Effector CD4-positive, alpha-beta T cell (primary cell): Measurements from ENCODE around the gene RIMBP2.

Experiments used
- DNase-seq: peaks from one replicate; pipeline ENCODE4 v3.0.0-alpha.2; 2020

Gene RIMBP2

GRCh38 chr12:130563323-130563722 is 152.8 kb downstream of the RIMBP2 start:
- no peak for DNase-seq

DNA sequence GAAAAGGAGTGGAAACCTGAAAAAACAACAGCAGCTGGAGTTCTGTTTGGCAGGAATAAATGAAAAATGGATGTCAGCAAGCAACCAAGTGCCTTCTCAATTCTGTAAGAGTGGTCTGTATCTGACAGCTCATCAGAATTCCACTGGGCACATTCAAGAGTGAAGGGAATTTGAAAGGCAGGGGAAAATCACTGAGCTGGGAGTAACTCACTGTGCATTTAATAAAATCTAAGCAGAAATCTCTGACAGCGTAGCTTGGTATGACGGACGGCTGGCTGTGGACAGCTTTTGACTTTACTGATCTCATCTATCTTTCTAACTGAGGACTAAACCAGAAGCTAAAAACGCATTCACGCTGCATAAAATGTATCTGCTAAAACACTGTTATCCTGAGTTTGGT is 153.4 kb downstream of the RIMBP2 start:
- DNase-seq = no peak

DNA sequence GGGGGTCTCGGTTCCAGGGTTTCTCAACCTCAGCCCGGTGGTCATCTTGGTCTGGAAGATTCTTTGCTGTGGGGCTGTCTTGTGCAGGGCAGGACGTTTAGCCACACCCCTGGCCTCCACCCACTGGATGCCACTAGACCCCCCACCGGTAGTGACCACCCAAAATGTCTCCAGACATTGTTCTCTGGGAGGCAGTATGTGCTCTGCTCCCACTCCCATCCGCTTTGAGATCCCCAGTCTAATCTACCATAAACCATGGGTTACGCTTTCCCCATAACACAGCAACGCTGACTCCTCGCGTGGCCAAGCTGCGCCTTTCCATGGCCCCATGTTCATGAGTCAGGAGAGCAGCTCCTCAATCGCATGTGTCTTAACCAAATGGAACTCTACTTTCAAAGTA is 155.8 kb downstream of the RIMBP2 start:
- DNase-seq = no peak

DNA sequence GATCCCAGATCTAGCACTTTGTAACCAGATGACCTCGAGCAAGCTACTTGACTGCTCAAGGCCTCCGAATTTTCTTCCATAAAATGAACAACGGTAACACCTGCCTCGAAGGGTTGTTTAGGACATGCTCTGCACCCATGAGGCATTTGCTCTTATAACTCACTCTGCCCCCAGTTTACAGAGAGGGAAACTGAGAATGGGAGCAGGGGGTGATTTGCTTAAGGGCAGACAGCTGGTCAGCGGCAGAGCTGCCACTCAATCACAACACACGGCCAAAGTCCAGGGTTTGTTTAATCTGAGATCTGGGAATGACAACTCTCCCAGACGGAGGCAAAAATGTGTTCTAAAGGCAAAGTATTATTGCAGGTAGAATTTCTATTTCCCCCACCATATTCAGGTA is 156.3 kb downstream of the RIMBP2 start:
- DNase-seq = no peak

DNA sequence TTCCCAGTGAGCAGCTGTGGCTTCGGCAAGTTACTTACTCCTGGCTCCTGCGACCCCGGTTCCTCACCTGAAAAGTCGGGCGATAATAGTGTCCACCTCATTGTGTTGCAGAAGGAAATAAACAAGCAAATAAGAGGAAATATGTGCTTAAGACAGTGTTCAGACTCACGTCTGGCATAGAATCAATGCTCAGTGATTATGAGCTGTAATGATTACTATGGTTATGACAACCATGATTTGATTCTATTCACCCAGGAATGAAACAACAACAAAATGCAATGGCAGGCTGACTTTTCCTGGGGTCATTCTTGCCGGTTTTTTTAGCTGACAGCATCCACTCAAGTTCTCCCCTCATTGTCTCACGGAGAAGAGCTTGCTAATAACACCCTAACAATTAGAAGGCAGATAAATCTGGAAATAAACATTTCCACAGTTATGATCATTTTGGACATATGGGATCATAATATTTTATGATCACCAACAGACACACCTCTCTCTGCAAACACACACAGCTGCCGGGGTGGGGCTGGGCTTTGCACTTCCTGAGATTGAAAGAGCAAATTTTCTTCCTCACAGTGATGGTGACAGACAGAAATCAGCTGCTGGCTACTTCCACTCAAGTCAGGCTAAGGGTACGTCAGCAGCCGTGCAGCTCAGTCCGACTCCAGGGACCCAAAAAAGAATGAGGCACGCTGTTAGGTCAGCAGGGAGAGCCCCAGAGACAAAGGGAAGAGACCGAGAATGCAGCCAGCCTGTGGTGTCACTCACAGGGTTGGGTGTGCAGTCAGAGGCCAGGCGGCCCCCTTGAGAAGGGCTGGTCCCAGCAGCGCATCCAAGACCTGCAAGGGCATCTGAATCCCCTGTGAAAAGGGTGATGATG is 158.0 kb downstream of the RIMBP2 start:
- DNase-seq = no peak

- no peak for DNase-seq
These were observed 158.9 kb downstream of the RIMBP2 start for GRCh38 chr12:130557201-130557600.

- DNase-seq = no peak
These were observed 159.5 kb downstream of the RIMBP2 start for GRCh38 chr12:130556486-130557055.

GRCh38 chr12:130555628-130556485 is 160.2 kb downstream of the RIMBP2 start:
- DNase-seq = no peak

GRCh38 chr12:130555221-130555620 is 160.9 kb downstream of the RIMBP2 start:
- DNase-seq = no peak

DNA sequence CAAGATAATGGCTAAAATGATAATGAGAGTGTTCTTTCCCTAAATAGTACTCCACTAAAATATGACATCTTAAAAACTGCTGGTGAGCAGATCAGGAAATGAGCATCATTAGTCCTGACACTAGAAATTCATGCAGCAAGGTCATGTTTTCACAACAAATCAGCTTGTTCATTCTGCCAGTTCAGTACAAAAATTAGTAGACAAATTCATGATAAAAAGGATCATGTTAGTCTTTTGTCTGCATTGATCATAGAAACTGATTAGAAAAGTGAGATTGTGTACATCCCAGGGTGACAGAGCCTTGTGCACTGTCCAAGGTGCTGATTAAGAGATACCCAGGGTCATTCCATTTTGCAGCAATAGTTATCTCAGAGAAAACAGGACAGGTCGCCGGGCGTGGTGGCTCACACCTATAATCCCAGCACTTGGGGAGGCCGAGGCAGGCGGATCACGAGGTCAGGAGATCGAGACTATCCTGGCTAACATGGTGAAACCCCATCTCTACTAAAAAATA is 163.6 kb downstream of the RIMBP2 start:
- DNase-seq = no peak

DNA sequence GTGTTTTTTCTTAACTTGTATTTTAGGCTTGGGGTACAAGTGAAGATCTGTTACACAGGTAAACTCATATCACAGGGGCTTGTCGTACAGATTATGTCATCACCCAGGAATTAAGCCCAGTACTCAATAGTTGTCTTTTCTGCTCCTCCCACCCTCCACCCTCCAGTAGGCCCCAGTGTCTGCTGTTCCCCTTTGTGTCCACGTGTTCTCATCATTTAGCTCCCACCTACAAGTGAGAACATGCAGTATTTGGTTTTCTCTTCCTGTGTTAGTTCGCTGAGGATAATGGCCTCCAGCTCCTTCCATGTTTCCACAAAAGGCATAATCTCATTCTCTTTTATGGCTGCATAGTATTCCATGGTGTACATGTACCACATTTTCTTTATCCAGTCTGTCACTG is 166.7 kb downstream of the RIMBP2 start:
- no peak for DNase-seq

DNA sequence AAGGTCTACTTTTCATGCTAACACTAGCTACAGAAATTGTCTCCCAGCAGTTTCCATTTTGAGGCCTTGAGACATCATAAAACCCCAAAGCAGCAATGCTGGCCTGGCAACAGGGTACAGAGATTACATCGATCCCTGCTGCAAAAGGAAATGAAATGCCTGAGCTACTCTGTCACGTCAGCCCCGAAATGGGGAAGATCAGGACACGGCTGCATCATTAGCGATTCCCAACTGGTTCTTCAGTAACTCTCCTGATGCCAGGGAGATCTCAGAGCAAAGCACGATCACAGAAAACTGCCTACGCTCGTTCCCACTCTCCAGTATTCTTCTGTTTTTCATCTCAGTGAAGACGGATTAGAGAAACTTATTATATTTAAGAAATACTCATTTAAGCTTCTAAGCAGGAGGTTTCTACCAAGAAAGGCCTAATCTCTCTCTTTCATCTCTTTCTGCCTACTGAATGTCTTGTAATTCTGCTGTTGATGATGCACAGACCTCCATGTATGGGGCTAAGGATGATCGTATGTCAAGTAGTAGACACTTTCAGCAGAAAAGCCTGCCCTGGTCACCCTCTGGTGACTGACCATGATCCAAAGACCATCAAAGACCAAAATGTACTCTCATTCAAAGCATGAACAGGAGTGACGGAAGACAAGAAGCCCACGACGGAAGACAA is 168.5 kb downstream of the RIMBP2 start:
- no peak for DNase-seq

GRCh38 chr12:130546494-130546893 is 169.6 kb downstream of the RIMBP2 start:
- no peak for DNase-seq

GRCh38 chr12:130545475-130545874 is 170.6 kb downstream of the RIMBP2 start:
- DNase-seq = no peak

GRCh38 chr12:130540376-130540775 is 175.7 kb downstream of the RIMBP2 start:
- no peak for DNase-seq

DNA sequence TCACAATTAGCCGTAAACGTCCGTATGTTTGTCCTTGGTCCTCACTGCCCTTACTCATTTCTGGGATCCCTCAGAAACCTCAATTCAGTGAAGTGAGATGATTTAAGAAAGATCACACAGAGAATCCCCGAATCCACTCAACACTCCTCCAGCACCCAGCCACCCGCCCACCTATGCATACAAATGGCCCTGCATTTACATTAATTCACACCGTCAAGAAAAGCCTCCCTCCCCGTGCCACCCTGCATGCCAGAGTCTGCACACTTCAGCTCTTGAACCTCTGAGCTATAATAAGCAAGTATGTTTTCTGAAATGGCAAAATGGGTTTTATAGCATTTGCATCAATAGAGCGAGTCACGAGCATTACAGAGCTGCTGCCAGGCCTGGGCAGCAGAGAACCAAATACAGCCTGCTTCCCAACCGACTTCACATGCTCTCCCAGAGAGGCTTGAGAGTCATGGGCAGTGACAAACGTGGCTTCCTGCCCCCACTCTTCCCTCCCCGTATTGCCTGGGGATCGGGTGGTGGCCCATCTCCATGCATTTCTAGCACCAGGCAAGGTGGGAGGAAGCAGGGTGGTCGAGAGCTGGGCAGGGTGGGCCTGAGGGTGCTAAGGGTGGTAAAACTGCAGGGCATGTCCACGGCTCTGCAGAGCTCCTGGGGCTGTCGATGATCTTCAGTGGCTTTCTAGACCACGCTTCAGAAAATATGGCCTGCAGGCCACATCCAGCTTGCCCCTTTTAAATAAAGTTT is 177.6 kb downstream of the RIMBP2 start:
- DNase-seq = no peak

DNA sequence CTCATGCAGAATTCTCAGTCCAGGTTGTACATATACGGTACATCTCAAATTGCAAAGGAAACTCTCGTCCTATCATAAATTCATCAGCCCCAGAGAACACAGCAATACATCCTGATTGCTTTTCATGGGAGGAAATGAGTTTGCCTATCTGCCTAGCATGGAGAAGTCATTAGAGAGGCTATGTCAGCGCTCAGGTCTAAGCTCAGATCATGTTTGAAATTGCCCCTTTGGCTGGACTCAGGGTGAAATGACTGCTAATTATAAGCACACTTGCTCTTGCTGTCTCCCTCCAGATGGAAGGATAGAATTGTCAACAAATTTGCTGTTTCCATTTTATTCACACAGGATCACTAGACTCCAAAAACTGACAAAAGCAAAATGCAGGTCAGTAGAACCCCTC is 178.4 kb downstream of the RIMBP2 start:
- no peak for DNase-seq

DNA sequence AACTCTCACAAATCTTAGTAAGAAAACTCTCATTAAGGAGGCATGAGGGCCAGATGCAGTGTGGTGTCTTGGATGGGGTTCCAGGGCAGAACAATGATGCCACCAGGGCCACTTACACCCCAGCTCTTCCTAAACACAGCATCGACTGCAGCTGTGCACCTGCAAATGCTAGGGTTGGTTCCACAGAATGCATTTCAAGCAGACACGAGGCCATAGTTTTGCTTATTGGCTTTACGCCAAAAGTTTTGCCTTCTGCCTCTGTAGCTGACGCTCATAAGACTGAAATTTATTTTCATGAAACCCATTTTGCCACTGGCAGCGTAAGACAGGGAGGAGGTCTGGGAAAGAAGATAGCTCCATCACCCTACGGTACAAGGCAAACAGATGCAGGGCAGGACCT is 179.0 kb downstream of the RIMBP2 start:
- DNase-seq = no peak

DNA sequence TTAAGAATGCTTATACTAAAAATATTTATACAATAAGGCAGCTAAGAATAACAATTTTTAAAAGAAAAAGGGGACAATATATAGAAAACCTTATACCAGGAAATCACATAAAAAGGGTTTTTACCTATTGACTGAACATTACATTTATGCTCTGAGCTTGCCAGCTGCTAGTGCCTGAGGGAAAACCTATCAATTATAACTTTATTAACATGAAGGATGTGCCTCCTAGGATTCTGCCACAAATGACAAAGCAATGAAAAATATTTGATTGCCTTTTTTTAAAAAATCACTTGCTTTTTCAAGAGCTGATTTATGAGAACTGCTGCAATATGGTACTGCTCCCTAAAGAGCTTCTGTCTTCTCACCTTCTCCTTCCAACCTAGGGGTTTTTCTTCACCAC is 185.7 kb downstream of the RIMBP2 start:
- DNase-seq = no peak

GRCh38 chr12:130529781-130530180 is 186.3 kb downstream of the RIMBP2 start:
- DNase-seq = no peak

DNA sequence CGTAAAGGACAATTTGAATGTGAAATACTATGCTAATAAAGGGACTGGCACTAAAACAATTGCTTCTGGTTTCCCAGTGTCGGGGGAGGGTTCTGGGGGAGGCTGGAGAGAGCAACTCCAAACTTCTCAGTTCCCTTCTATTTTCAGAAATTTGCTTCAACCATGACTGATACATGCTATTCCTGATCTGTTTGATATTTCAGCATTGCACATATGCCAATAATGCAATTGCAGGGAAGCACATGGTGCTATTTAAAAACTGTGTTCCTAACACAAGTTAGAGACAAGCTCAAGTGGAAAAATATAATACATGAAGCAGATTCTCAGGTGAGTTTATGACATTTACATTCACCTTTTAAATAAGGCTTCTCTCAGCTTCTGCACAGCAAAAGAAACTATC is 188.9 kb downstream of the RIMBP2 start:
- no peak for DNase-seq

DNA sequence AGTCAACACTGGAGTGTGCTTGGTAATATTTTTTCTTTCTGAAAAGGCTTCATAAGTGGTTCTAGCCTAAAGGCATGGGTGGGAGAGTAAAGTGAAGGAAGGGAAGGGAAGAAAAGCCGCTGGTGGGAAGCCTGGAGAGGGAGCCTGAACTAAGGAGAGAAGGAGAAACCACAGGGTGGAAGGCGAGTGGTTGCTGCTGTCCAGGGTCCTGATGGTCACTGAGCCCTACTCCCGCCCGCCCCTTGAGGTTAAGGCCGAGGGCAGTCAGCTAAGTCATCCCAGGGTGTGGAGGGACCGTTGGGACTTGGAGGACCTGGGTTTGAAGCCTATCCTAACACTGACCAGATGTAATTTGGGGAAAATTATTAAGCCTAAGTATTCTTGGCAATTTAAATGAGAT is 189.3 kb downstream of the RIMBP2 start:
- DNase-seq = no peak
